ENCODE data around the gene ELN.
"Not testable (repeated sequence)": the region's sequence is repeated elsewhere in the genome, so short reads cannot be mapped to it uniquely, and the experiment has no call there.

The ELN gene

GRCh38 chr7:74000489-74001149 is 27.4 kb upstream of the ELN start:
- no peak for DNase-seq (ENCODE audit: low read depth)

- DNase-seq (ENCODE audit: low read depth), result no peak
These were observed 26.9 kb upstream of the ELN start for GRCh38 chr7:74001150-74001494.

GRCh38 chr7:74002474-74003017 is 25.4 kb upstream of the ELN start:
- DNase-seq (ENCODE audit: low read depth), result no peak

GRCh38 chr7:74003621-74004020 is 24.4 kb upstream of the ELN start:
- no peak for DNase-seq (ENCODE audit: low read depth)

- DNase-seq (ENCODE audit: low read depth), result no peak
These were observed 21.9 kb upstream of the ELN start for GRCh38 chr7:74006032-74006431.

DNA sequence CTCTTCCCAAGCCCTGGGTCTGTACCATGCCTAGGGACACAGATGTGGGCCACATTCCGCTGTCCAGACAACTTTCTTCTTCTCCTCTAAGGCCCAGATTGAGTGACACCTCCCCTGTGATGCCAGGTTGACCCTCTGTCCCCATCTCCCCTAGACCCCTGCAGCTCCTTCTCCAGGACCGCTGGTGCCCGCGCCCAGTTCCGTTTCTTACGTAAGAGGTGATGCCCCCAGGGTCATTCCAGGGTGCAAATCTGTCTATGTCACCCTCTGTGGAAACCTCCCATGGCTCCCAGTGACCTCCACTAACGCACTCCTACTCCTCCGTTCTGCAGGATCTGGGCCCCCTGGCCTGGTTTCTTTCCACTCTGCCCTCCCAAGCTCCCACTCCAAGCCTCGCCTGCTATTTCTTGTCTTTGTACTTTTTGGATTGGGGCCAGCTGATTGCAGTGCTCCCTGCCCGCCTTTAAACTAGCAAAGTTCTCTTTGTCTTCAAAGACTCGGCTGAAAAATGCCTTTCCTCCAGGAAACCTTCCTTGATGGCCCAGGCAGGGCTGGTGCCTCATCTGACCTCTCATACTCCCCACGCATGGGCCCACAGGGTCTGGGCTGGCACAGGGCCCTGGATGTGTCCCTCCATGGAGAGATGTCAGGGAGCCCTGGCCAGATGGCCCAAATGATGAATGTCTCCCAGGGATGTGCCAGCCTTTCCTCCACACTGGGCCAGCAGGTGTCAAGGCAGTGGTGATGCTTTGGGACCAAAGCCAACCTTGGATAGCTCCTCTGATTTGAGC is 21.3 kb upstream of the ELN start:
- no peak for DNase-seq (ENCODE audit: low read depth)

- DNase-seq (ENCODE audit: low read depth), result no peak
These were observed 20.8 kb upstream of the ELN start for GRCh38 chr7:74007242-74007567.

DNA sequence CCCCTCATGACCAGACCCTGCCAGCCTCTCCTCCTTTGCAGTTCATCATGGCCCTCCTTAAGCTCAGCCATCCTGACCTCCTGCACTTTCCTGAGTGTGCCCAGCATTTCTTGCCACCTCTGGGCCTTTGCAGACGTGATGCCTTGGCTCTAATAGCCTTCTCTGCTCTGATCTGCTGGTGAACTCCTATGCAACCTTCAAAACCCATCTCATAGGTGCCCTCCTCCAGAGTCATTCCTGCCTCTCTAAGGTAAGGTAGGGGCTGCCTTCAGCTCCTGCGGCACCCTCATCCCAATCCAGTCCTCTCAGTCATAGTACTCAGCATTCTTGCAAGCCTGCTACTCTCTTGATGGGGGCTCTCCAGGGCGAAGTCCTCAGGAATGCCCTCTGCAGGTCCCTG is 19.3 kb upstream of the ELN start:
- no peak for DNase-seq (ENCODE audit: low read depth)

- no peak for DNase-seq (ENCODE audit: low read depth)
These were observed 18.3 kb upstream of the ELN start for GRCh38 chr7:74009719-74010118.

GRCh38 chr7:74010407-74010806 is 17.6 kb upstream of the ELN start:
- no peak for DNase-seq (ENCODE audit: low read depth)

GRCh38 chr7:74011421-74011820 is 16.6 kb upstream of the ELN start:
- not testable (repeated sequence) for DNase-seq (ENCODE audit: low read depth)

GRCh38 chr7:74012842-74013249 is 15.1 kb upstream of the ELN start:
- DNase-seq (ENCODE audit: low read depth), result no peak

DNA sequence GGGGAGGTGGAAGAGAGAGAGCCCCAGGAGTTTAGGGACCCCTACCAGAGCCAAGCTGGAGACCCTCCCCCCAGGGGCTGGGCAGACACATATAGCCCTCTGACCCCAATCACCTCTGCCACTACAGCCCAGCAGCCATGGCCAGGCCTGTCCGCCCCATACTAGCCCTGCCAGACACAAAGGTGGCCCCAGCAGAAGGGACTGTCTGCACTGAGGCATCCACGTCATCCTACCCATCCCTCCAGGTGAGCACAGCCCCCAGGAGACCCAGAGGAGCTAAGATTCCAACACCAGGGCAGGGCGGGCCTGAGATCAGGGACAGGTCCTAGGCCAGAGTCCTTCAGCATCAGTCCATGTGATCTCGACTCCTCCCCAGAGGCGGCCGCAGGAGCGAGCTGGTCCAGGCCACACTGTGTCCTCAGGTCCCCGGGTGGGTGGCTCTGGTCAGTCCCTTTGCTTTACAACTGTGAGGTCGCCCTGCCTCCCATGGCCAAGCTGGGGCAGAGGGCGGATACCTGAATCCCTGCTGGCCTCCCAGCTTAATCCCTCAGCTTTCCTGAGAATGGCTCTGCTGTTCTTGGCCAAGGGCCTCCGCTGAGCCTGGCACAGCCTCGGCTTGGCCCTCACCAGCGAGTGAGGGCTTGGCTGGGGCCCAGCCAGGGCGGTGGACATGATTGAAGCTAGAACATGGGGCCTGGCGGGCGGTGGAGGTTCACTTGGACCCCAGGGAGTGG is 14.3 kb upstream of the ELN start:
- no peak for DNase-seq (ENCODE audit: low read depth)

GRCh38 chr7:74014931-74015330 is 13.0 kb upstream of the ELN start:
- DNase-seq (ENCODE audit: low read depth), result no peak

- no peak for DNase-seq (ENCODE audit: low read depth)
These were observed 12.3 kb upstream of the ELN start for GRCh38 chr7:74015670-74016069.

GRCh38 chr7:74017125-74017524 is 10.8 kb upstream of the ELN start:
- DNase-seq (ENCODE audit: low read depth), result no peak

GRCh38 chr7:74018246-74018895 is 9.6 kb upstream of the ELN start:
- no peak for DNase-seq (ENCODE audit: low read depth)

DNA sequence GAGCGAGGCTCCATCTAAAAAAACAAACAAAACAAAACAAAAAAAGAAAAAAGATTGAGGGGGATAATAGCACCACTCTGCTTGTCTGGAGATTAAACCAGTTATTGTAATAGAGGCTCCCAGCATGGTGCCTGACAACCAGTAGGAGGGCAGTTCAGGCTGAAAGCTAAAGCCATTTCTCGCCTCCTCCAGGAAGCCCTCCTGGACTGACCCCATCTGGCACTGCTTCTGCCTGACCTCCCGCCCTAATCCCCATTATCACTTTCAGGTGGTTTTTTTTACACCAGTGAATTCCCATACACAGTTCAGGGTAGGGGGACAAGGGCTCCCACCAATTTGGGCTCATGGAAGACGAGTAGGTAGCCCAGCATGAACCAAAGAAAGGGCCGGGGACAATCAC is 8.8 kb upstream of the ELN start:
- no peak for DNase-seq (ENCODE audit: low read depth)

- DNase-seq (ENCODE audit: low read depth), result no peak
These were observed 7.6 kb upstream of the ELN start for GRCh38 chr7:74020390-74020789.

DNA sequence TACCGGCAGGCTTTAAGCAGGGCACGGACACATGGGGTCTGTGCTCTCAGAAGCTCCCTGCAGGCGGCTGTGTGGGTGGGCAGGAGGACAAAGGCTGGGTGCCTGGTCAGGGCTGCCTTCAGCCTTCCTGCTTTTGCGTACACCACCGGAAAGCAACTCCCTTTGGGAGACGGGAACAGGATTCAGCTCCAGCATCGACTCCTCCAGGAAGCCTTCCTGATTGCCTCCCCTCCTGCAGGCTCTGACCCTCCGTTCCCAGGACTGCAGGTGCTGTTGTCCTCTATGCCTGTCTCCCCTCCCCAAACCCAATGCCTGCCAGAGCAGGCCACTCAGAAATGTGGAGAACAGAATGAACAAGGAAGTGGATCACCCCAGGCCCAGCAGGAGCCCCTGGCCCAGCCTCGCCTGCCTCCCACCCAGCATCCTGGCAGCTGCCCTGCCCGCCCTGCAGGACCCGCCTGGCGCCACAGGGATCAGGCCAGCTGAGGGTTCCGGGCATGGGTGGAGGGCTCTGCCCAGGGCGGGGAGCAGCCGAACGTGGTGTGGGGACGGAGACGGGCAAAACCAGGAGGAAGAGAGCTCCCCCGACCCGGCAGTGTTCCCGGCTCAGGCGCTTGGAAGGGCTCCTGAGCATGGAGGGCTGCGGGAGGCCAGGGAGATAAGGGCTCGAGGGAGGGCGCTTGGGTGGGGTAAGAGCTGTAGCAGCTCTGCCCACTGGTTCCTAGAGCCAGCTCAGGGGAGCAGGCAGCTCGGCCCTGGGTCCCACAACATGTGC is 6.2 kb upstream of the ELN start:
- no peak for DNase-seq (ENCODE audit: low read depth)

DNA sequence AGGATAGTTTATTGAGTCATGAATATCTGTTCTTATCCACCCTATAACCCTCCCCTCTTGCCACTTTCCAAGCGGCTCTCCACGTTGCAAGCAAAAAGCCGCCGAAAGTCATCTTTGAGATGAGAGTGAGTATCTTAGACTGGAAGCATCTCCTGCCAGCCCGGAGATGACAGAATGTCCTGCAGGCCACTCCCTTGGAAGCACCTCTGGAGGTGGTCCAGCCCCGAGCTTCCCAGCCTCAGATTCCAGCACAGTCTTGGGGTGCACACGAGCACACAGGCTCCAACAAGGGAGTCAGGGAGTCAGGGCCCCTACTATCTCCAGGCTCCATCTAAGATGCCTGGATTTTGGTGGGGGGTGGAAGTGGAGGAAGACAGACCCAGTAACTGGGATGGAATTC is 5.5 kb upstream of the ELN start:
- DNase-seq (ENCODE audit: low read depth), result no peak

- no peak for DNase-seq (ENCODE audit: low read depth)
These were observed 4.9 kb upstream of the ELN start for GRCh38 chr7:74023092-74023536.

Data from stimulated activated CD8-positive, alpha-beta memory T cell treated with anti-CD3 and anti-CD28 coated beads, Interleukin-7, amount 100 ng/mL, for 24 hours (primary cell).